GM12878 (cell line): ENCODE measurements around the gene LRRC3. TPM values are rescaled to one million over a fixed set of nuclear protein-coding genes. Genes with fewer than 3 reads are reported as not detected.

Source experiments
- ATAC-seq: fragments of 200-7000 bp; cut with Tn5 transposase; 3 replicates; pipeline ENCODE4 v1.9.1; 2020; ENCODE audit warnings: mild to moderate bottlenecking, moderate library complexity
- BruUV-seq: library from RNA; stranded (reverse); fragments of 400-500 nt; replicated peaks from 2 replicates; lab custom pipeline; 2021; lab: Mats Ljungman, UMichigan
- CTCF ChIA-PET: fragments of 300-600 bp; sonication (Branson Sonifier 250); formaldehyde crosslinking; extraction: SDS; loops from one replicate; lab custom pipeline; 2021; ENCODE audit warnings: inconsistent platforms; lab: Yijun Ruan, JAX
- POLR2A ChIA-PET: fragments of 350-600 bp; formaldehyde crosslinking; extraction: SDS; loops from one replicate; lab custom pipeline; 2021; ENCODE audit warnings: inconsistent platforms; lab: Charles Lee
- RAD21 ChIA-PET: fragments of 300-600 bp; sonication (Branson Sonifier 250); formaldehyde crosslinking; loops from one replicate; lab custom pipeline; 2023; ENCODE audit warnings: antibody characterized with exemption; ENCODE audit not compliant: unreplicated experiment; lab: Charles Lee
- SMC1A ChIA-PET: fragments of 300-600 bp; sonication (Branson Sonifier 250); formaldehyde crosslinking; loops from one replicate; lab custom pipeline; 2023; ENCODE audit not compliant: unreplicated experiment, uncharacterized antibody; lab: Charles Lee
- DNase-seq: peaks from one replicate; pipeline ENCODE4 v3.0.0-alpha.2; 2011; ENCODE audit warnings: low read depth, low spot score
- FAIRE-seq: peaks from 3 replicates; lab custom pipeline; 2011; peaks lifted over from hg19 to GRCh38; lab: Jason Lieb, UNC
- H2AFZ ChIP-seq: 2 replicates; pipeline ENCODE4 v1.6.0; 2011; ENCODE audit warnings: low read depth, low read length, control low read depth; ENCODE audit not compliant: control insufficient read depth
- H3K27ac ChIP-seq: 2 replicates; pipeline ENCODE4 v1.5.1; 2011; ENCODE audit warnings: control low read depth; ENCODE audit not compliant: control insufficient read depth, insufficient read depth
- H3K27me3 ChIP-seq, 2 experiments: replicated peaks in 1 of 2; 2 replicates each; pipeline versions ENCODE4 v1.6.0 to v1.6.1; 2011; ENCODE audit warnings: low read length in 1 of 2; ENCODE audit not compliant: control insufficient read depth in 2 of 2, insufficient read depth in 2 of 2
- H3K36me3 ChIP-seq, 2 experiments: 2 replicates each; pipeline ENCODE4 v1.5.1; 2011; ENCODE audit warnings: low read length in 1 of 2; ENCODE audit not compliant: control insufficient read depth in 2 of 2, insufficient read depth in 2 of 2
- H3K4me1 ChIP-seq: 2 replicates; pipeline ENCODE4 v1.6.1; 2011; ENCODE audit warnings: mild to moderate bottlenecking, low read length, moderate library complexity, mixed read lengths; ENCODE audit not compliant: control insufficient read depth, insufficient read depth
- H3K4me2 ChIP-seq: 2 replicates; pipeline ENCODE4 v1.6.0; 2011; ENCODE audit warnings: control low read depth; ENCODE audit not compliant: control insufficient read depth, insufficient read depth
- H3K4me3 ChIP-seq: fragments of 200-600 bp; sonication (generic); 2 replicates; pipeline ENCODE4 v1.5.1; 2016
- H3K79me2 ChIP-seq: 2 replicates; pipeline ENCODE4 v1.6.0; 2011; ENCODE audit warnings: low read length; ENCODE audit not compliant: control insufficient read depth, insufficient read depth
- H3K9ac ChIP-seq: 2 replicates; pipeline ENCODE4 v1.8.0; 2011; ENCODE audit warnings: low read length, control low read depth, mixed read lengths; ENCODE audit not compliant: control insufficient read depth, insufficient read depth
- H3K9me3 ChIP-seq: replicated peaks from 3 replicates; pipeline ENCODE4 v1.5.1; 2011; ENCODE audit warnings: mild to moderate bottlenecking, low read length; ENCODE audit not compliant: control insufficient read depth, insufficient read depth
- H4K20me1 ChIP-seq: 2 replicates; pipeline ENCODE4 v1.6.0; 2011; ENCODE audit not compliant: control insufficient read depth, insufficient read depth
- TARDBP ChIP-seq: IDR thresholded peaks from 2 replicates; pipeline ENCODE4 v1.6.1; 2016; ENCODE audit warnings: borderline replicate concordance
- WGBS: methylation state at CpG from one replicate; pipeline ENCODE4 v1.1.6; 2016; ENCODE audit warnings: low lambda C conversion rate; ENCODE audit not compliant: insufficient replicate concordance, insufficient coverage; ENCODE audit errors: missing lambda C conversion rate; 5-methylcytosine and 5-hydroxymethylcytosine counted together
- in situ Hi-C: fragments of 300-500 bp; cut with MboI; formaldehyde crosslinking; loops from 9 replicates; pipeline ENCODE4 v1.14.3; 2018; ENCODE audit warnings: mixed read lengths
- intact Hi-C: fragments of 100-400 bp; cut with micrococcal nuclease; formaldehyde crosslinking; loops from one replicate; pipeline ENCODE4 v1.14.2; 2022; ENCODE audit not compliant: unreplicated experiment
- polyA plus RNA-seq, 11 experiments: library from polyadenylated mRNA; depleted of rRNA in 4 of 11; unstranded in 6 of 11; stranded (reverse) in 5 of 11; fragments of >200 nt; fragmentation: Nextera tagmentation in 4 of 11; fragmentation: Illumina TruSeq in 1 of 11; extraction: Ambion mirVana in 4 of 11; extraction: Trizol in 1 of 11; gene quantifications; 1 replicate in 1 of 11; 2 replicates in 10 of 11; pipeline versions ENCODE4 v1.2.1 to v1.2.3, GENCODE V29; 2011 to 2016; ENCODE audit warnings: inconsistent platforms in 2 of 11, missing spikeins in 2 of 11, low read depth in 1 of 11
- total RNA-seq, 4 experiments: library from RNA; depleted of rRNA in 3 of 4; stranded (reverse); fragments of >200 nt in 3 of 4; fragmentation: Illumina TruSeq in 1 of 4; extraction: Trizol in 1 of 4; gene quantifications; 2 replicates each; pipeline versions ENCODE4 v1.2.1 to v1.2.3, GENCODE V29; 2013 to 2021
- TF ChIP-seq, protein P1 (sequence below), 3 experiments: IDR thresholded peaks in 2 of 3; conservative IDR thresholded peaks in 1 of 3; 2 replicates each; pipeline ENCODE4 v1.5.1; 2011; ENCODE audit warnings: low read depth in 3 of 3, low read length in 3 of 3, mild to moderate bottlenecking in 3 of 3, control low read depth in 2 of 3, moderate library complexity in 2 of 3, inconsistent platforms in 1 of 3, mixed read lengths in 1 of 3; ENCODE audit not compliant: control insufficient read depth in 2 of 3, insufficient read depth in 1 of 3; ENCODE audit errors: extremely low read depth in 1 of 3

The LRRC3 gene
- total and polyA plus RNA-seq, 10 of the 15 experiments (the other 5 are each of a cell fraction or from before 2014, with no cell fraction given), result 0.02 to 0.31 (median 0.09) TPM; not detected in 1

GRCh38 chr21:44509539-44509938 lies 54.2 kb downstream of the LRRC3 start:
- ChIA-PET SMC1A (interaction anchor here (1.3 to 2.6 kb wide), 3 partner anchors 233 to 289 kb away, joined by 4 to 12 read pairs (median 11); no protein-coding TSS in a partner anchor), POLR2A (no interaction called here)

More at GRCh38 chr21:44509539-44509938, 54.2 kb downstream of the LRRC3 start:
- no peak overlapping the region for H3K4me2 ChIP-seq
- no TSS peak for BruUV-seq
- H3K27me3 ChIP-seq, result no peaks in the 10 kb centered on the region; a peak in 1 of 4 replicates
- ChIA-PET CTCF (interaction anchor here (0.7 to 3.1 kb wide), 6 partner anchors 8 to 806 kb away, joined by 3 to 37 read pairs (median 9); partner anchors contain the start of gene UBE2G2), RAD21 (interaction anchor here (1.5 to 1.6 kb wide), 2 partner anchors 284 to 418 kb away, joined by 6 to 17 read pairs; no protein-coding TSS in a partner anchor)
- ATAC-seq, result peak; percentile 56
- H3K9ac ChIP-seq, result no peak overlapping the region
- H3K79me2 ChIP-seq, result no peaks in the 10 kb centered on the region
- WGBS, result 46% methylated on average over 9 of the region's 12 CpGs
- H3K4me3 ChIP-seq, result no peak overlapping the region
- no peaks in the 10 kb centered on the region for H3K4me1 ChIP-seq
- no peak for FAIRE-seq
- no peaks in the 10 kb centered on the region for H4K20me1 ChIP-seq
- intact Hi-C loops (no loop called here), in situ Hi-C loops (loop anchor here (5.0 kb wide), 1 partner anchor 283 kb away; no protein-coding TSS in a partner anchor)
- no peaks in the 10 kb centered on the region for H3K9me3 ChIP-seq
- TF ChIP-seq TARDBP, result no peak
- TF ChIP-seq, protein P1, sequence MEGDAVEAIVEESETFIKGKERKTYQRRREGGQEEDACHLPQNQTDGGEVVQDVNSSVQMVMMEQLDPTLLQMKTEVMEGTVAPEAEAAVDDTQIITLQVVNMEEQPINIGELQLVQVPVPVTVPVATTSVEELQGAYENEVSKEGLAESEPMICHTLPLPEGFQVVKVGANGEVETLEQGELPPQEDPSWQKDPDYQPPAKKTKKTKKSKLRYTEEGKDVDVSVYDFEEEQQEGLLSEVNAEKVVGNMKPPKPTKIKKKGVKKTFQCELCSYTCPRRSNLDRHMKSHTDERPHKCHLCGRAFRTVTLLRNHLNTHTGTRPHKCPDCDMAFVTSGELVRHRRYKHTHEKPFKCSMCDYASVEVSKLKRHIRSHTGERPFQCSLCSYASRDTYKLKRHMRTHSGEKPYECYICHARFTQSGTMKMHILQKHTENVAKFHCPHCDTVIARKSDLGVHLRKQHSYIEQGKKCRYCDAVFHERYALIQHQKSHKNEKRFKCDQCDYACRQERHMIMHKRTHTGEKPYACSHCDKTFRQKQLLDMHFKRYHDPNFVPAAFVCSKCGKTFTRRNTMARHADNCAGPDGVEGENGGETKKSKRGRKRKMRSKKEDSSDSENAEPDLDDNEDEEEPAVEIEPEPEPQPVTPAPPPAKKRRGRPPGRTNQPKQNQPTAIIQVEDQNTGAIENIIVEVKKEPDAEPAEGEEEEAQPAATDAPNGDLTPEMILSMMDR (IDR thresholded peaks at IDR 0.05 in 2 of 3, conservative IDR thresholded peaks at IDR 0.05 in 1 of 3; ENCODE audit: control insufficient read depth in 2 of 3, extremely low read depth in 1 of 3, insufficient read depth in 1 of 3, low read depth in 3 of 3, low read length in 3 of 3), result peak; percentile 3 to 21 (median 11); a peak in 2 of 6 replicates
- no peaks in the 10 kb centered on the region for H3K36me3 ChIP-seq
- no peak overlapping the region for H2AFZ ChIP-seq
- no peak for DNase-seq
- H3K27ac ChIP-seq, result no peak overlapping the region
